Colonic mucosa (tissue), 4 donors: ENCODE data around the gene GRK2. TPM values are rescaled to one million over a fixed set of nuclear protein-coding genes. Genes with fewer than 3 reads are reported as not detected.

Experiments
- DNase-seq: peaks from one replicate; pipeline ENCODE4 v3.0.0-alpha.2; 2020
- H3K27ac ChIP-seq: fragments of 200-600 bp; one replicate; pipeline ENCODE4 v1.8.0; 2021
- H3K27me3 ChIP-seq: fragments of 200-600 bp; one replicate; pipeline ENCODE4 v1.8.0; 2021
- H3K36me3 ChIP-seq: fragments of 200-600 bp; one replicate; pipeline ENCODE4 v1.8.0; 2021
- H3K4me1 ChIP-seq: fragments of 200-600 bp; one replicate; pipeline ENCODE4 v1.8.0; 2021; ENCODE audit warnings: mild to moderate bottlenecking
- H3K4me3 ChIP-seq: fragments of 200-600 bp; one replicate; pipeline ENCODE4 v1.8.0; 2021
- H3K9ac ChIP-seq, 2 donors: one replicate each; pipeline ENCODE4 v1.7.0; 2013; ENCODE audit warnings: control low read depth in 2 of 2, low read depth in 2 of 2, low read length in 2 of 2
- H3K9me3 ChIP-seq: fragments of 200-600 bp; one replicate; pipeline ENCODE4 v1.8.0; 2021
- CTCF ChIP-seq: fragments of 200-600 bp; IDR thresholded peaks from one replicate; pipeline ENCODE4 v1.8.0; 2022; ENCODE audit warnings: antibody characterized with exemption, mild to moderate bottlenecking
- intact Hi-C: fragments of 100-400 bp; cut with DNase I; formaldehyde crosslinking; loops from one replicate; pipeline ENCODE4 v1.14.1; 2022
- total RNA-seq, 2 donors: library from RNA; stranded (reverse); fragmentation: NEBNext Ultra II Directional in 1 of 2; extraction: Animal tissue kit (Norgen Biotek cat#: 25700) in 1 of 2; gene quantifications; one replicate each; pipeline ENCODE4 v1.2.1, GENCODE V29; 2021
- donor health status: healthy.
- donor health status: DM: no; HTN: no; CAD: no.
- donor health status: DM: no; HTN: no; CAD: no.

GRK2 gene
- total RNA-seq, 2 donors from 2014 or later: 108 to 137 TPM

- Histone ChIP-seq H3K4me3 (no peak overlapping the region), H3K9ac (peak overlapping the region in 1 of 2 donors; percentile 81), H3K27me3 (no peaks in the 10 kb centered on the region), H3K4me1 (peaks cover 15% of the 10 kb centered on the region), H3K9me3 (no peaks in the 10 kb centered on the region), H3K36me3 (peaks cover 2% of the 10 kb centered on the region), H3K27ac (peak overlapping the region; percentile 71)
- no peak for DNase-seq
- no peak for TF ChIP-seq CTCF
- intact Hi-C loops: no loop called here
Observed at GRCh38 chr11:67290801-67291200, 24.5 kb downstream of the GRK2 start.

GRCh38 chr11:67291481-67292381 lies 25.5 kb downstream of the GRK2 start:
- Histone ChIP-seq H3K4me3 (no peak overlapping the region), H3K36me3 (no peaks in the 10 kb centered on the region), H3K27me3 (no peaks in the 10 kb centered on the region), H3K9me3 (no peaks in the 10 kb centered on the region), H3K4me1 (peaks cover 15% of the 10 kb centered on the region), H3K9ac (peak overlapping the region in 1 of 2 donors; percentile 2), H3K27ac (no peak overlapping the region)
- DNase-seq: no peak
- intact Hi-C loops: no loop called here
- no peak for TF ChIP-seq CTCF

- H3K27ac ChIP-seq: no peak overlapping the region
- intact Hi-C loops: no loop called here
Observed at GRCh38 chr11:67292671-67293070, 26.4 kb downstream of the GRK2 start.

GRCh38 chr11:67293090-67293489 lies 26.8 kb downstream of the GRK2 start:
- TF ChIP-seq CTCF: no peak
- intact Hi-C loops: no loop called here
- Histone ChIP-seq H3K9me3 (no peaks in the 10 kb centered on the region), H3K9ac (no peak overlapping the region), H3K4me3 (no peak overlapping the region), H3K4me1 (peaks cover 8% of the 10 kb centered on the region), H3K36me3 (no peaks in the 10 kb centered on the region), H3K27ac (no peak overlapping the region), H3K27me3 (no peaks in the 10 kb centered on the region)
- no peak for DNase-seq

More at GRCh38 chr11:67292671-67293070, 26.4 kb downstream of the GRK2 start:
- no peak for DNase-seq
- TF ChIP-seq CTCF: no peak
- Histone ChIP-seq H3K9ac (no peak overlapping the region), H3K4me3 (no peak overlapping the region), H3K4me1 (peaks cover 12% of the 10 kb centered on the region), H3K36me3 (no peaks in the 10 kb centered on the region), H3K27me3 (no peaks in the 10 kb centered on the region), H3K9me3 (no peaks in the 10 kb centered on the region)

- no peak overlapping the region for H3K27ac ChIP-seq
- H3K36me3 ChIP-seq: no peaks in the 10 kb centered on the region
- intact Hi-C loops: no loop called here
- H3K4me3 ChIP-seq: no peak overlapping the region
- H3K9me3 ChIP-seq: no peaks in the 10 kb centered on the region
- TF ChIP-seq CTCF: no peak
- no peaks in the 10 kb centered on the region for H3K4me1 ChIP-seq
- H3K27me3 ChIP-seq: no peaks in the 10 kb centered on the region
- DNase-seq: no peak
- H3K9ac ChIP-seq: no peak overlapping the region
Observed at GRCh38 chr11:67295846-67296245, 29.6 kb downstream of the GRK2 start.
